ENCODE measurements around the gene SNRNP27.

The SNRNP27 gene

DNA sequence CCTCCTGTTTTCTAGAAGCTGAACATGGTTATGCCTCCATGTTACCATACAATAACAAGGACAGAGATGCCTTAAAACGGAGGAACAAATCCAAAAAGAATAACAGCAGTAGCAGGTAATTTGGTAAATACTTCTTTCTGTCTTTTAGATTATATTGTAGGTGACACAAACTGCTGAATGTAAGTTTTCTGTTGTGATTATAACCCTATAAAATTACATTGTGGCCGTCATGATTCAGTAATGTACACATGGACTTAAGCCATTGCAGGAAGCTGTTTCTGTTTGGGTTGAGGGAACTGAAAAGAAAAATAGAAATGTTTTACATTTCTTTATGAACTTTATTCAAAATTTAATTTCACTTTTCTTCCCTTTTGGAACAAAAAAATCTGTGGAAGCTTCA lies 22.4 kb downstream of the SNRNP27 start:
- TF ChIP-seq, protein P1, sequence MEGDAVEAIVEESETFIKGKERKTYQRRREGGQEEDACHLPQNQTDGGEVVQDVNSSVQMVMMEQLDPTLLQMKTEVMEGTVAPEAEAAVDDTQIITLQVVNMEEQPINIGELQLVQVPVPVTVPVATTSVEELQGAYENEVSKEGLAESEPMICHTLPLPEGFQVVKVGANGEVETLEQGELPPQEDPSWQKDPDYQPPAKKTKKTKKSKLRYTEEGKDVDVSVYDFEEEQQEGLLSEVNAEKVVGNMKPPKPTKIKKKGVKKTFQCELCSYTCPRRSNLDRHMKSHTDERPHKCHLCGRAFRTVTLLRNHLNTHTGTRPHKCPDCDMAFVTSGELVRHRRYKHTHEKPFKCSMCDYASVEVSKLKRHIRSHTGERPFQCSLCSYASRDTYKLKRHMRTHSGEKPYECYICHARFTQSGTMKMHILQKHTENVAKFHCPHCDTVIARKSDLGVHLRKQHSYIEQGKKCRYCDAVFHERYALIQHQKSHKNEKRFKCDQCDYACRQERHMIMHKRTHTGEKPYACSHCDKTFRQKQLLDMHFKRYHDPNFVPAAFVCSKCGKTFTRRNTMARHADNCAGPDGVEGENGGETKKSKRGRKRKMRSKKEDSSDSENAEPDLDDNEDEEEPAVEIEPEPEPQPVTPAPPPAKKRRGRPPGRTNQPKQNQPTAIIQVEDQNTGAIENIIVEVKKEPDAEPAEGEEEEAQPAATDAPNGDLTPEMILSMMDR (IDR thresholded peaks at IDR 0.05; ENCODE audit: unreplicated experiment in 3 of 3) = no peak
- peak overlapping the region; percentile 64 to 84 (median 81) for H3K4me3 Mint-ChIP-seq
- no peak overlapping the region for H3K27ac Mint-ChIP-seq
- H3K27me3 Mint-ChIP-seq (ENCODE audit: low read depth) = no peaks in the 10 kb centered on the region
- no peaks in the 10 kb centered on the region for H3K4me1 Mint-ChIP-seq
- H3K9me3 Mint-ChIP-seq = no peaks in the 10 kb centered on the region
- peaks cover 7% of the 10 kb centered on the region for H3K36me3 Mint-ChIP-seq (ENCODE audit: low read depth)

GRCh38 chr2:69917852-69918251 lies 24.1 kb downstream of the SNRNP27 start:
- H3K27ac Mint-ChIP-seq = no peak overlapping the region
- no peaks in the 10 kb centered on the region for H3K4me1 Mint-ChIP-seq

GRCh38 chr2:69918401-69918800 lies 24.6 kb downstream of the SNRNP27 start:
- Mint-ChIP-seq H3K4me3 (no peak overlapping the region), H3K4me1 (no peaks in the 10 kb centered on the region), H3K36me3 (ENCODE audit: low read depth) (peaks cover 20% of the 10 kb centered on the region), H3K9me3 (no peaks in the 10 kb centered on the region), H3K27me3 (ENCODE audit: low read depth) (no peaks in the 10 kb centered on the region), H3K27ac (no peak overlapping the region)
- TF ChIP-seq, protein P1 (IDR thresholded peaks at IDR 0.05; ENCODE audit: unreplicated experiment in 3 of 3) = no peak

More at GRCh38 chr2:69917852-69918251, 24.1 kb downstream of the SNRNP27 start:
- Mint-ChIP-seq H3K9me3 (no peaks in the 10 kb centered on the region), H3K27me3 (ENCODE audit: low read depth) (no peaks in the 10 kb centered on the region), H3K4me3 (no peak overlapping the region), H3K36me3 (ENCODE audit: low read depth) (peaks cover 15% of the 10 kb centered on the region)
- TF ChIP-seq, protein P1 (IDR thresholded peaks at IDR 0.05; ENCODE audit: unreplicated experiment in 3 of 3) = no peak

DNA sequence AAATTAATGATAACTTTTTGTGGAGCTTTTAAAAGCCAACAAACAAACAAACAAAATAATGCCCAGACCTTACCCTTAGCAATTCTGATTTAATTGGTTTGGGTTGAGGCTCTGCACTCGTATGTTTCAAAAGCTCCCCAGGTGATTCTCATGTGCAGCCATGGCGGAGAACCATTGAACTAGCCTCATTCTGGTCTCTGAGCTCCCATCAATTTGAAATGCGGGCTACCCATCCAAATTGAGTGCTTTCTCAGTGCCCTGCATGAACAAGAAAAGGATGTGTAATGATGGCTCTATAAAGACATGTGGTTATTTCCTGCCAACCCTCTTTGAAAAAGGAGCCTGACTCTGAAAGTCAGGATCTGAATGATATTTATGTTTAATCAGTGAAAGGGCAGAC lies 29.4 kb downstream of the SNRNP27 start:
- Mint-ChIP-seq H3K4me3 (no peak overlapping the region), H3K9me3 (no peaks in the 10 kb centered on the region), H3K27ac (no peak overlapping the region), H3K4me1 (no peaks in the 10 kb centered on the region), H3K36me3 (ENCODE audit: low read depth) (peaks cover 26% of the 10 kb centered on the region), H3K27me3 (ENCODE audit: low read depth) (no peaks in the 10 kb centered on the region)
- TF ChIP-seq, protein P1 (IDR thresholded peaks at IDR 0.05; ENCODE audit: unreplicated experiment in 3 of 3) = no peak

DNA sequence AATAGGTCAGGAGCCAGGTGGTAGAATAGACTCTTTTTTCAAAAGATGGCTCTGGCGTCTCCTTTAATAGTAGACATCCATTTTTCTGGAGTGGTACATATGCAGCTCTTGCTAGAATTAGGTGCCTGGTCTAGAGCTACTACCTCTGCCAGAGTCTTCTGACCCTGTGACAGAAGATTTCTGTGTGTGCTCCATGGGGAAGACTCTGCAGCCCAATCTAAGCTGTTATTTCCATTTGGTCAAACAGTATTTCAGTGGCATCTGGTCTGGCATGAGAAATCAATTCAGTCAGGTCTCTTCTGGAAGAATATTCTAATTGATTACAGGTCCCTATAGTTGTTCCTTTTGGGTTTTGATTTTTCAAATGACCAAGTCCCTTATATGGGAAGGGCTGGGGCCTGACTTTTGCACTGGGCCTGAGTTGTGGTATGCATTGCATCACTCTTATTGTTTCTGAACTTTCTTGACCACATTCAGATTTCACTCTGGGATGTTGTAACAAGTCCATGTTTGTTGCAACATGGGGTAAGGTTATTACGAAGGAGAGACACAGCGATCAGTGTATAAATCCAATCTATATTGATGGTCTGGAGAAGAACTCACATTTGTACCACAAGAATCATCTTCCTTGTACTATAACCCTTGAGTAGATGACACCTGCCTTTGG lies 33.2 kb downstream of the SNRNP27 start:
- H3K9me3 Mint-ChIP-seq = no peaks in the 10 kb centered on the region
- no peak overlapping the region for H3K4me3 Mint-ChIP-seq
- H3K36me3 Mint-ChIP-seq (ENCODE audit: low read depth) = peaks cover 17% of the 10 kb centered on the region
- H3K27me3 Mint-ChIP-seq (ENCODE audit: low read depth) = no peaks in the 10 kb centered on the region
- TF ChIP-seq, protein P1 (IDR thresholded peaks at IDR 0.05; ENCODE audit: unreplicated experiment in 3 of 3) = no peak
- H3K4me1 Mint-ChIP-seq = peaks cover 2% of the 10 kb centered on the region
- no peak overlapping the region for H3K27ac Mint-ChIP-seq
